GM18873 (cell line): ENCODE results near the gene IL17RB.

Experiments used
- ATAC-seq: cut with Tn5 transposase; IDR thresholded peaks from one replicate; pipeline ENCODE4 v1.9.1; 2021; ENCODE audit warnings: mild to moderate bottlenecking, moderate library complexity, moderate number of reproducible peaks; ENCODE audit not compliant: unreplicated experiment, low FRiP score

IL17RB gene

GRCh38 chr3:53900666-53901331 is 54.4 kb downstream of the IL17RB start:
- no peak for ATAC-seq

GRCh38 chr3:53902067-53902466 is 55.7 kb downstream of the IL17RB start:
- ATAC-seq = no peak

GRCh38 chr3:53902711-53903110 is 56.3 kb downstream of the IL17RB start:
- ATAC-seq = no peak

- ATAC-seq = no peak
These were observed 67.0 kb downstream of the IL17RB start for GRCh38 chr3:53913401-53913800.
